Transverse colon (tissue), 4 donors: Measurements from ENCODE around the gene PDE2A. TPM values are rescaled to one million over a fixed set of nuclear protein-coding genes. Genes with fewer than 3 reads are reported as not detected.

Source experiments
- DNase-seq: peaks from one replicate; pipeline ENCODE4 v3.0.0-alpha.2; 2019
- H3K27ac ChIP-seq, 4 donors: fragments of 200-600 bp; sonication (generic); 2 replicates each; pipeline ENCODE4 v1.5.1; 2016 to 2018; ENCODE audit warnings: inconsistent platforms in 4 of 4
- H3K27me3 ChIP-seq: fragments of 200-600 bp; sonication (generic); 2 replicates; pipeline ENCODE4 v1.5.1; 2017; ENCODE audit warnings: inconsistent platforms
- H3K36me3 ChIP-seq, 4 donors: fragments of 200-600 bp; sonication (generic); 2 replicates each; pipeline ENCODE4 v1.5.1; 2017 to 2019; ENCODE audit warnings: inconsistent platforms in 4 of 4
- H3K4me1 ChIP-seq, 4 donors: fragments of 200-600 bp; sonication (generic); 2 replicates each; pipeline ENCODE4 v1.5.1; 2017 to 2020; ENCODE audit warnings: inconsistent platforms in 4 of 4
- H3K4me3 ChIP-seq, 4 donors: fragments of 200-600 bp; sonication (generic); 1 replicate in 1 of 4; 2 replicates in 3 of 4; pipeline versions ENCODE4 v1.5.1 to v1.6.1; 2017 to 2019; ENCODE audit warnings: inconsistent platforms in 4 of 4
- H3K9me3 ChIP-seq, 2 donors: fragments of 200-600 bp; sonication (generic); 2 replicates each; pipeline ENCODE4 v1.5.1; 2017 to 2019; ENCODE audit warnings: inconsistent platforms in 2 of 2
- EP300 ChIP-seq: sonication (generic); formaldehyde crosslinking; IDR thresholded peaks from one replicate; pipeline ENCODE4 v1.6.1; 2017; ENCODE audit warnings: antibody characterized with exemption, low read depth
- POLR2A ChIP-seq: fragments of 450-650 bp; IDR thresholded peaks from one replicate; pipeline ENCODE4 v1.6.1; 2016; ENCODE audit warnings: antibody characterized with exemption, mild to moderate bottlenecking, moderate library complexity
- POLR2AphosphoS5 ChIP-seq, 3 donors: sonication (generic); formaldehyde crosslinking; IDR thresholded peaks; one replicate each; pipeline ENCODE4 v1.6.1; 2016; ENCODE audit warnings: antibody characterized with exemption in 3 of 3
- WGBS, 2 donors: methylation state at CpG; one replicate each; pipeline ENCODE4 v1.1.5; 2018; ENCODE audit warnings: low coverage in 1 of 2; 5-methylcytosine and 5-hydroxymethylcytosine counted together
- in situ Hi-C, 4 donors: fragments of 200-750 bp; cut with MboI; loops; one replicate each; pipeline versions ENCODE4 v1.15.0 to v1.15.1; 2017; ENCODE audit warnings: low sequenced_read_pairs in 3 of 4, low pct_ligation_motif_present in 1 of 4, low pct_unique_long_range_greater_than_20kb in 1 of 4
- intact Hi-C: fragments of 100-400 bp; cut with DNase I; formaldehyde crosslinking; loops from one replicate; pipeline ENCODE4 v1.15.1; 2023; ENCODE audit warnings: low total_unique reads
- total RNA-seq, 4 donors: library from RNA; depleted of rRNA; stranded (reverse); fragments of >200 nt; gene quantifications; one replicate each; pipeline ENCODE4 v1.1.0, GENCODE V29; 2016
- TF ChIP-seq, protein P1 (sequence below), 5 experiments: fragments of 200-600 bp in 3 of 5; fragments of 450-650 bp in 2 of 5; sonication (generic) in 3 of 5; IDR thresholded peaks; 1 replicate in 2 of 5; 2 replicates in 3 of 5; pipeline ENCODE4 v1.5.1; 2016 to 2017; ENCODE audit warnings: antibody characterized with exemption in 5 of 5, inconsistent platforms in 3 of 5, mild to moderate bottlenecking in 2 of 5, moderate library complexity in 1 of 5

The PDE2A gene
- 10 to 100 TPM in 3 of 4 donors, 1 to 10 TPM in 1; 6.6 to 41.9 (median 17.1) TPM for total RNA-seq

DNA sequence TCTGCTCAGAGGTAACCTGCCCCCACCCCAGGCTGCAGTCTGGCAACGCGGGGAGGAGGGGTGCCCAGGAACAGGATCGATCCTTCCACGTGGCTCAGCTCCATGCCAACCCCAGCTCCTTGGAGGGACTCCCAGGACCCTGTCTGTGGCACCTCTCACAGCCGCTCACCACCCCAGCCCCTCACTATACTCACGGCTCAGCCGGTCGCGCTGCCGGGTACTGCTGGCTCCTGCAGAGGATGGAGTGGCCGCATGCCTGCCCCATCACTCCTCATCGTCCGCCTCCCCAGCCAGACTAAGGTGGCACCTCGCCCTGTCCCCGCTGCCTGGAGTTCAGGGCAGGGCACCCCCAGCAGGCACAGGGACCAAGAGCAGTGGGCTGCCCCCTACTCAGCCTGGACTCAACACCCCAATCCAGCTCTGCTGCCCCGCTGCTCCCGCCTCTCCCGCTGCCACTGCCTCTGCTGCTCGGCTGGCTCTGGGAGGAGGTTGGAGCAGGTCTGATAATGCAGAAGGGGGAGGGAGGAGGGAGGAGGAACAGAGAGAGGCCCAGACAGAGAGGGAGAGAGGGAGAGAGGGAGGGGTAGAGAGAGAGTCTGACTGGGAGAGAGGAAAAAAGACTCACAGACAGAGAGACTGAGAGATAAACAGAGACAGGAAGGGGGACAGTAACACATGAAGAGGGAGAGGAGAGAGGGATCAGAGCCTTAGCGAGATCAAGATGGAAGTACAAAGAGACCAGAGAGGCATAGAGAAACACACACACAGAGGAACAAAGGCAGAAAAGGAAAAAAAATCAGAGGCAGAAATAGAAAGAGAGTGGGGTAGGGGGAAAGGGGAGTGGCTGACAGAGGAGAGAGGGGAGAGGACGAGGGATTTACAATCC lies at the start of gene PDE2A:
Gene PDE2A (minus strand): TSS at position 480 of the 886 bp plus-strand sequence. CDS start 215 bp downstream, at position 265.
- peaks cover 0 to 5% (median 0%) of the 10 kb centered on the region in 4 donors for H3K4me1 ChIP-seq
- DNase-seq: no peak
- H3K36me3 ChIP-seq: no peaks in the 10 kb centered on the region
- H3K27me3 ChIP-seq: peaks cover 90% of the 10 kb centered on the region
- no peak within 1 kb of the TSS for H3K4me3 ChIP-seq
- TF ChIP-seq, protein P1, sequence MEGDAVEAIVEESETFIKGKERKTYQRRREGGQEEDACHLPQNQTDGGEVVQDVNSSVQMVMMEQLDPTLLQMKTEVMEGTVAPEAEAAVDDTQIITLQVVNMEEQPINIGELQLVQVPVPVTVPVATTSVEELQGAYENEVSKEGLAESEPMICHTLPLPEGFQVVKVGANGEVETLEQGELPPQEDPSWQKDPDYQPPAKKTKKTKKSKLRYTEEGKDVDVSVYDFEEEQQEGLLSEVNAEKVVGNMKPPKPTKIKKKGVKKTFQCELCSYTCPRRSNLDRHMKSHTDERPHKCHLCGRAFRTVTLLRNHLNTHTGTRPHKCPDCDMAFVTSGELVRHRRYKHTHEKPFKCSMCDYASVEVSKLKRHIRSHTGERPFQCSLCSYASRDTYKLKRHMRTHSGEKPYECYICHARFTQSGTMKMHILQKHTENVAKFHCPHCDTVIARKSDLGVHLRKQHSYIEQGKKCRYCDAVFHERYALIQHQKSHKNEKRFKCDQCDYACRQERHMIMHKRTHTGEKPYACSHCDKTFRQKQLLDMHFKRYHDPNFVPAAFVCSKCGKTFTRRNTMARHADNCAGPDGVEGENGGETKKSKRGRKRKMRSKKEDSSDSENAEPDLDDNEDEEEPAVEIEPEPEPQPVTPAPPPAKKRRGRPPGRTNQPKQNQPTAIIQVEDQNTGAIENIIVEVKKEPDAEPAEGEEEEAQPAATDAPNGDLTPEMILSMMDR (IDR thresholded peaks at IDR 0.05): no peak
- TF ChIP-seq POLR2A: no peak
- no peak for TF ChIP-seq POLR2AphosphoS5 (IDR thresholded peaks at IDR 0.05)
- TF ChIP-seq EP300: no peak
- 11% methylated on average over 21 of the region's 21 CpGs; no CpG with 5 or more reads in 1 of the 2 donors for WGBS, 2 donors
- intact Hi-C loops: no loop called here
- no peak within 1 kb of the TSS for H3K27ac ChIP-seq
- H3K9me3 ChIP-seq: no peaks in the 10 kb centered on the region
- in situ Hi-C loops: loop anchor here in 3 of 4 donors (25.0 kb wide), 2 partner anchors 187 to 212 kb away; no protein-coding TSS in a partner anchor

DNA sequence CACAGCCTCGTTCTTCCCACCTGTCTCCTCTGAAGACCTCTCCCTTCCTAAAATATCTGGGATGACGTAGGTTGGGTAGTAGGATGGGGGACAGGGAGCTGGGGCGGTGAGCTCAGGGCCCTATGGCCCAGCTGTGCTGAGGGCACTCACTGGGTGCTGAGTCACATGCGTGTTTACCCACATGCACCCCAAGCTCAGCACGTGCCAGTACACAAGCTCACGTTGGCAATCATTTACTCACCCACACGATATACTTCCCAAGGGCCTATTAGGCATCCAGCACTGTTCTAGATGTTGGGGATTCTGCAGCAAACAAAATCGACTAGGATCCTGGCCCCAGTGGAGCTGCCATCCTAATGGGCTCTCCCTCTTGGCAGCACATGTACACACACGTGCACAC lies 49.3 kb upstream of the PDE2A start:
- no peak for DNase-seq
- intact Hi-C loops: no loop called here
- Histone ChIP-seq H3K27ac (peak overlapping the region in 1 of 4 donors; percentile 91), H3K9me3 (no peaks in the 10 kb centered on the region), H3K27me3 (no peaks in the 10 kb centered on the region), H3K4me1 (peaks cover 25 to 44% (median 39%) of the 10 kb centered on the region in 4 donors), H3K36me3 (no peaks in the 10 kb centered on the region), H3K4me3 (no peak overlapping the region)
- 83 to 87% methylated on average over 4 to 9 of the region's 9 CpGs for WGBS, 2 donors
- TF ChIP-seq POLR2A (no peak), POLR2AphosphoS5 (IDR thresholded peaks at IDR 0.05) (no peak), EP300 (no peak)
- TF ChIP-seq, protein P1 (IDR thresholded peaks at IDR 0.05): no peak
- in situ Hi-C loops: loop anchor here in 3 of 4 donors (10.0 kb wide), 2 partner anchors 71 to 451 kb away; partner anchors contain the start of gene STARD10 (in 3 of the 3)

DNA sequence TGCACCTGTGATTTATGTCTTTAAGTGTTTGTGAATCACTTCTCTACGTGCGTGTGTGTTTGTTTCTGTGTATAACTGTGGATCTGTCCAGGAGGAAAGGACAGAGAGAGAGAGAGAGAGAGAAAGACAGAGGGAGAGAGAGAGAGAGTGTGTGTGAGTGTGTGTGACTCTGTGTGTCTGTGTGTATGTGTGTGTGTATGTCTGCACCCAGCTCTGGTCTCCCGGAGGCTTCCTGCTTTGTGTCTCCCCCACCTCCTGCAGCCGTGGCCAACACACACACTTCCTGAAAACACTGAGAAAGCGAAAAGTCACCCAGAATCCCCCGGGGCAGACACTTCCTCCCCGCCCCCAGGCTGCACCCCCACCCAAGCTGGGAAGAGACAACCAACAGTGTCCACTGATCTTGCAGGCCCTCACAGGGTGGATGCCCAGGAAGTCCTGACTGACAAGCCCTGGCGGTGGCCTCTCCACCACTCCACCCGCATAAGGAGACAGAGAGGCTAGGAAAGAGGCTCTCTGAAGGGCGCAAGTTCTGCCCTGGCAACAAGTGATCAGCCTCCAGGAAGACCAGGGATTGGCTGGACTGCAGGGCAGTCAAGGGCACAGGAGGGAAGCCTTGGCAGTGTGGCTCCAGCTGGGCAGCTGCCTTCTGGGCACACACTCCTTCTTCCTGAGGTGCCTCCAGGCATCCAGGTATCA lies 48.0 kb upstream of the PDE2A start:
- Histone ChIP-seq H3K4me1 (peaks cover 25 to 54% (median 39%) of the 10 kb centered on the region in 4 donors), H3K27me3 (no peaks in the 10 kb centered on the region), H3K36me3 (no peaks in the 10 kb centered on the region), H3K4me3 (peak overlapping the region; percentile 45 to 81 (median 57)), H3K9me3 (no peaks in the 10 kb centered on the region), H3K27ac (peak overlapping the region; percentile 86 to 93 (median 92))
- WGBS, 2 donors: 0% methylated on average over 3 to 10 of the region's 10 CpGs
- intact Hi-C loops (no loop called here), in situ Hi-C loops (loop anchor here in 3 of 4 donors (10.0 kb wide), 2 partner anchors 73 to 453 kb away; partner anchors contain the start of gene STARD10 (in 3 of the 3))
- TF ChIP-seq POLR2A: peak; percentile 82
- TF ChIP-seq, protein P1 (IDR thresholded peaks at IDR 0.05): peak in 1 of 5 experiments; percentile 17
- TF ChIP-seq EP300: no peak
- TF ChIP-seq POLR2AphosphoS5 (IDR thresholded peaks at IDR 0.05): peak; percentile 62 to 76 (median 64)
- peak; percentile 91 for DNase-seq
